D721Med (cell line): ENCODE measurements around the gene WNT4.

ENCODE experiments used
- DNase-seq: peaks from one replicate; pipeline ENCODE4 v3.0.0; 2011; ENCODE audit warnings: low spot score; ENCODE audit not compliant: insufficient read length
- FAIRE-seq: peaks from 2 replicates; lab custom pipeline; 2011; peaks lifted over from hg19 to GRCh38; lab: Jason Lieb, UNC
- CTCF ChIP-seq: IDR thresholded peaks from 2 replicates; pipeline ENCODE4 v1.5.1; 2012; ENCODE audit warnings: mild to moderate bottlenecking, control low read depth; ENCODE audit not compliant: insufficient read depth; ENCODE audit errors: missing control alignments

Gene WNT4

GRCh38 chr1:22184892-22185612, 42.2 kb upstream of the WNT4 start:
- no peak for DNase-seq
- TF ChIP-seq CTCF: no peak
- no peak for FAIRE-seq

- no peak for TF ChIP-seq CTCF
- DNase-seq (no peak), FAIRE-seq (no peak)
Measured at GRCh38 chr1:22184454-22184853, 41.6 kb upstream of the WNT4 start.

- DNase-seq (no peak), FAIRE-seq (no peak)
- TF ChIP-seq CTCF: no peak
Measured at GRCh38 chr1:22182715-22183114, 39.8 kb upstream of the WNT4 start.

GRCh38 chr1:22179197-22179803, 36.4 kb upstream of the WNT4 start:
- DNase-seq (no peak), FAIRE-seq (no peak)
- no peak for TF ChIP-seq CTCF

- DNase-seq: no peak
- FAIRE-seq: no peak
- TF ChIP-seq CTCF: no peak
Measured at GRCh38 chr1:22177354-22178003, 34.6 kb upstream of the WNT4 start.

GRCh38 chr1:22176258-22176657, 33.4 kb upstream of the WNT4 start:
- FAIRE-seq: no peak
- TF ChIP-seq CTCF: no peak

More at GRCh38 chr1:22176258-22176657, 33.4 kb upstream of the WNT4 start:
- no peak for DNase-seq
